ENCODE measurements around the gene TMEM50A. TPM values are rescaled to one million over a fixed set of nuclear protein-coding genes. Genes with fewer than 3 reads are reported as not detected.
"Not testable (repeated sequence)": the region's sequence is repeated elsewhere in the genome, so short reads cannot be mapped to it uniquely, and the experiment has no call there.

The TMEM50A gene
- total and polyA plus RNA-seq, 2 of the 13 experiments (the other 11 are each of a cell fraction or from before 2014, with no cell fraction given), result 51.2 to 61.2 TPM

- TF ChIP-seq ZNF574 (CRISPR knock-in tag; IDR thresholded peaks at IDR 0.05), result 0 out of 2 replicates have a peak, but pooled peaks have one; percentile 30
- 0 out of 4 replicates have a peak, but pooled peaks of 1 of the 2 experiments have one; percentile 36 for TF ChIP-seq HMGXB4 (CRISPR knock-in tag; IDR thresholded peaks at IDR 0.05; ENCODE audit: borderline replicate concordance in 1 of 2, low read depth in 1 of 2)
These were observed 1.2 kb upstream of the TMEM50A start (continued) for GRCh38 chr1:25336922-25337354.

DNA sequence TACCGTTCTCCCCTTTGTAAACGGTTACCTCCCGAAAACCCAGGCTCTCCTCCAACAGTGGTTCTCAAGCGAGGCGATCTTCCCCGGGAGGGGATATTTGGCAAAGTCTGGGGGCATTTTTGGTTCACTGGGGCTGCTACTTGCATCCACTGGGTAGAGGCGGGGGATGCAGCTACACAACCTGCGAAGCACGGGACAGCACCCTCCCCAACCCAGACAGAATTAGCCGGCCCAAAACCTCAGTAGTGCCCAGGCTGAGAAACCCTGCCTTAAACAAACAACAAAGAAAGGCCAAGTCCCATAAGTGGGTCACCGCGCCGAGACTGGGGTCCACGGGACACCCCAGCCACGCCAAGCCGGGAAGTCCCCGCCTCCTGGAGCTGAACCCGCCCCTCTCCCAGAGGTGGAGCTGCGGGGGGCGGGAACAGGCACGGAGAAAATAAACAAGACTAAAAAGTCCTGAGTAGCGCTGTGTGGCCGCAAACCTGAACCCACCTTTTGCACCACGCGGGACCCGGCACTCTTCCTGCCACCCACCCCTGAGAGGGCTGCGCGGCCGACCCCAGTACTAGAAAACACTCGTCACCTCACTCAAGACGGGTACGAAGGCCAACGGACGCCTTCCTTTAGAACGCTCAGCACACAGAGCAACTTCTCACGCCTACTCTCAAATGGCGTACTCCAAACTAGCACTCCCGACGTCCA, 499 bp upstream of the TMEM50A start:
- DNase-seq (ENCODE audit: low spot score); H3K27me3 ChIP-seq (ENCODE audit: control insufficient read depth in 1 of 2, insufficient read depth in 2 of 2, low read length in 2 of 2); H4K20me1 ChIP-seq (ENCODE audit: insufficient read depth, low read length); H3K36me3 ChIP-seq (replicated peaks in 1 of 2; ENCODE audit: control insufficient read depth in 1 of 2, insufficient read depth in 2 of 2, low read length in 2 of 2); FAIRE-seq; BruUV-seq (replicated peaks); H3K9me3 ChIP-seq (ENCODE audit: low read length); CTCF ChIA-PET (ENCODE audit: low intra/inter-chr PET ratio, low total read pairs); H2AFZ ChIP-seq (ENCODE audit: low read length); in situ Hi-C loops (cut with HindIII; ENCODE audit: extremely low pct_ligation_motif_present, low pct_unique_long_range_greater_than_20kb): not testable (repeated sequence)
- POLR2A ChIA-PET, result interaction anchor here (0.8 kb wide), 1 partner anchor 90 kb away, joined by 4 read pairs; the partner anchor contains the start of gene RSRP1
- Histone ChIP-seq H3K79me2 (ENCODE audit: insufficient read depth, low read length) (peaks cover 35% of the 10 kb centered on the region), H3K9ac (ENCODE audit: insufficient read depth, low read depth, low read length) (peak overlapping the region; percentile 92), H3K4me3 (replicated peaks in 1 of 3; ENCODE audit: insufficient read depth in 1 of 3, low read depth in 2 of 3, low read length in 3 of 3) (peak overlapping the region; percentile 78 to 99 (median 99); a peak in 5 of 6 replicates), H3K27ac (ENCODE audit: extremely low read length, insufficient read depth, low read length) (peak overlapping the region; percentile 90), H3K4me1 (ENCODE audit: insufficient read depth, low read length) (peaks cover 10% of the 10 kb centered on the region), H3K4me2 (ENCODE audit: low read depth, low read length) (peak overlapping the region; percentile 51)
- 0 out of 2 replicates have a peak, but pooled peaks have one; percentile 10 for TF ChIP-seq ZNF580 (CRISPR knock-in tag; IDR thresholded peaks at IDR 0.05; ENCODE audit: borderline replicate concordance, low read depth)
- TF ChIP-seq SAP130 (CRISPR knock-in tag; IDR thresholded peaks at IDR 0.05; ENCODE audit: low read depth), result peak; percentile 51; the same call in 1 of the 2 replicates
- 0 out of 2 replicates have a peak, but pooled peaks have one; percentile 4 for TF ChIP-seq ISL2 (CRISPR knock-in tag; IDR thresholded peaks at IDR 0.05)
- TF ChIP-seq FOXJ3 (CRISPR knock-in tag; IDR thresholded peaks at IDR 0.05; ENCODE audit: borderline replicate concordance), result 0 out of 2 replicates have a peak, but pooled peaks have one; percentile 21
- peak; percentile 6; the same call in 1 of the 2 replicates for TF ChIP-seq ELF3 (CRISPR knock-in tag; IDR thresholded peaks at IDR 0.05)
- peak; percentile 12; the same call in 1 of the 2 replicates for TF ChIP-seq ZFP90 (CRISPR knock-in tag; IDR thresholded peaks at IDR 0.05; ENCODE audit: borderline replicate concordance)
- TF ChIP-seq KDM2A (CRISPR knock-in tag; IDR thresholded peaks at IDR 0.05; ENCODE audit: borderline replicate concordance, low read depth), result 0 out of 2 replicates have a peak, but pooled peaks have one; percentile 7
- TF ChIP-seq YEATS4 (CRISPR knock-in tag; IDR thresholded peaks at IDR 0.05; ENCODE audit: borderline replicate concordance), result peak; percentile 64
- intact Hi-C loops (cut with micrococcal nuclease; ENCODE audit: unreplicated experiment), result loop anchor here (5.0 kb wide), 1 partner anchor 90 kb away; the partner anchor contains the start of gene RSRP1
- no CpG with 5 or more reads among the region's 39 CpGs for WGBS (ENCODE audit: low lambda C conversion rate)
- ATAC-seq, result peak; percentile 80
